HFFc6 (cell line): ENCODE data around the gene STK32B. TPM values are rescaled to one million over a fixed set of nuclear protein-coding genes. Genes with fewer than 3 reads are reported as not detected.

Experiments used
- DNase-seq: peaks from one replicate; pipeline ENCODE4 v3.0.0-alpha.2; 2018
- H3K27ac Mint-ChIP-seq: 2 replicates; pipeline ENCODE4 v1.8.0; 2020; ENCODE audit warnings: mild to moderate bottlenecking, mixed read lengths
- H3K27me3 Mint-ChIP-seq: 2 replicates; pipeline ENCODE4 v1.8.0; 2021; ENCODE audit warnings: mild to moderate bottlenecking, moderate library complexity, mixed read lengths; ENCODE audit not compliant: insufficient read depth
- H3K36me3 Mint-ChIP-seq: 2 replicates; pipeline ENCODE4 v1.8.0; 2021; ENCODE audit warnings: low read depth, mixed read lengths
- H3K4me1 Mint-ChIP-seq: 2 replicates; pipeline ENCODE4 v1.8.0; 2020; ENCODE audit warnings: low read depth, mixed read lengths
- H3K4me3 Mint-ChIP-seq: 2 replicates; pipeline ENCODE4 v1.8.0; 2020; ENCODE audit warnings: mild to moderate bottlenecking, moderate library complexity, mixed read lengths
- H3K9me3 Mint-ChIP-seq: 2 replicates; pipeline ENCODE4 v1.8.0; 2020; ENCODE audit warnings: mild to moderate bottlenecking, mixed read lengths
- CTCF ChIP-seq: fragments of 200-600 bp; sonication (generic); IDR thresholded peaks from 2 replicates; pipeline ENCODE4 v1.5.0; 2021; ENCODE audit warnings: antibody characterized with exemption, mild to moderate bottlenecking
- total RNA-seq, 6 experiments: library from RNA; stranded (reverse); fragmentation: NEBNext Ultra II Directional; extraction: Animal tissue kit (Norgen Biotek cat#: 25700); gene quantifications; 2 replicates in 1 of 6; 3 replicates in 5 of 6; pipeline ENCODE4 v1.2.3, GENCODE V29; 2021

STK32B gene
- total RNA-seq, 6 experiments from 2014 or later, result 0.14 to 0.33 (median 0.18) TPM; not detected in 1

- Mint-ChIP-seq H3K4me3 (no peak overlapping the region), H3K9me3 (peaks cover 7% of the 10 kb centered on the region; the same call in 1 of the 2 replicates), H3K27ac (no peak overlapping the region), H3K36me3 (no peaks in the 10 kb centered on the region), H3K27me3 (peaks cover 6% of the 10 kb centered on the region), H3K4me1 (peaks cover 5% of the 10 kb centered on the region; the same call in 1 of the 2 replicates)
- no peak; the same call in 1 of the 2 replicates for TF ChIP-seq CTCF
- no peak for DNase-seq
Measured at GRCh38 chr4:5391492-5391891, 340.2 kb downstream of the STK32B start.

DNA sequence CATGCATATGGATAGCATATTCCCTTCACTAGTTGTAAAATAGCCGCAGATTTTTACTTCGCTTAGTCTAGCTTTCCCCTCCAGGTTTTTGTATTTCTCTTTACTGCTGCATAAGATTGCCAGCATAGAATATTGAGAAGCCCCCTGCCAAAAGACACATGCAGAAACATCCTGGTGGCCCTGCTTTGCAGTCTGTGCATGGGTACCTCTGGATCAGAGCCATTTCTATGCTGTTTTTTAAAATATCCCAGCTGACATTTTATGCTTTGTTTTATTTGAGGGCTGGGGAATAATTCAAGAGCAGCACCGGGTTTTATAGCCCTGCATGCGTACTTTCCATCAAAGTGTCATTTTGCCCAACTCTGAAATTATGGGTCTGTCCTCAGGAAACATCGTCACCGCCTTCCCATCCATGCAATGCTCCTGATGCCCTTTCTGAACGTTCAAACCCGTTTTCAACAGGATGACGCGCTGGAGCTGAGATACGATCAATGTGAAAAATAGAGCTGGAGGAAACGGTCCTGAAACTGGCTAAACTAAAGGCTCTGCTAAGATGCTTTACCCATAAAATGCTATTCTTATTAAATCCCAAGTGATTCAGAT lies 342.7 kb downstream of the STK32B start:
- H3K4me3 Mint-ChIP-seq, result no peak overlapping the region
- H3K27me3 Mint-ChIP-seq, result peaks cover 6% of the 10 kb centered on the region
- peaks cover 5% of the 10 kb centered on the region; the same call in 1 of the 2 replicates for H3K4me1 Mint-ChIP-seq
- H3K36me3 Mint-ChIP-seq, result no peaks in the 10 kb centered on the region
- no peak overlapping the region for H3K27ac Mint-ChIP-seq
- no peak for DNase-seq
- peaks cover 7% of the 10 kb centered on the region; the same call in 1 of the 2 replicates for H3K9me3 Mint-ChIP-seq
- no peak for TF ChIP-seq CTCF

GRCh38 chr4:5395781-5396180 lies 344.5 kb downstream of the STK32B start:
- no peak for TF ChIP-seq CTCF
- DNase-seq, result no peak
- Mint-ChIP-seq H3K9me3 (peaks cover 7% of the 10 kb centered on the region; the same call in 1 of the 2 replicates), H3K27me3 (peaks cover 8% of the 10 kb centered on the region), H3K36me3 (no peaks in the 10 kb centered on the region), H3K27ac (no peak overlapping the region), H3K4me1 (peaks cover 5% of the 10 kb centered on the region; the same call in 1 of the 2 replicates), H3K4me3 (no peak overlapping the region)

- Mint-ChIP-seq H3K27me3 (peaks cover 6% of the 10 kb centered on the region), H3K4me3 (no peak overlapping the region), H3K36me3 (no peaks in the 10 kb centered on the region), H3K9me3 (peaks cover 4% of the 10 kb centered on the region), H3K27ac (no peak overlapping the region), H3K4me1 (no peaks in the 10 kb centered on the region)
- TF ChIP-seq CTCF, result no peak
- DNase-seq, result no peak
Measured at GRCh38 chr4:5398056-5398455, 346.8 kb downstream of the STK32B start.

GRCh38 chr4:5399124-5399523 lies 347.8 kb downstream of the STK32B start:
- Mint-ChIP-seq H3K4me1 (no peaks in the 10 kb centered on the region), H3K9me3 (peaks cover 4% of the 10 kb centered on the region), H3K27ac (no peak overlapping the region), H3K36me3 (no peaks in the 10 kb centered on the region), H3K4me3 (no peak overlapping the region), H3K27me3 (peaks cover 6% of the 10 kb centered on the region)
- no peak for TF ChIP-seq CTCF
- no peak for DNase-seq
